Tibial nerve (tissue), 4 donors: ENCODE data around the gene ABI3BP.

Experiments
- CTCF ChIP-seq, 5 experiments: fragments of 200-600 bp in 3 of 5; fragments of 450-650 bp in 2 of 5; sonication (generic) in 3 of 5; IDR thresholded peaks; one replicate each; pipeline ENCODE4 v1.5.1; 2016 to 2019; ENCODE audit warnings: antibody characterized with exemption in 5 of 5, mild to moderate bottlenecking in 3 of 5, moderate library complexity in 2 of 5
- EP300 ChIP-seq, 2 donors: sonication (generic); formaldehyde crosslinking; IDR thresholded peaks; one replicate each; pipeline ENCODE4 v1.6.1; 2017; ENCODE audit warnings: antibody characterized with exemption in 2 of 2, mild to moderate bottlenecking in 1 of 2
- POLR2A ChIP-seq, 2 donors: fragments of 450-650 bp; IDR thresholded peaks; one replicate each; pipeline ENCODE4 v1.6.1; 2017; ENCODE audit warnings: antibody characterized with exemption in 2 of 2, mild to moderate bottlenecking in 2 of 2, moderate library complexity in 2 of 2

- TF ChIP-seq CTCF (IDR thresholded peaks at IDR 0.05) (no peak), EP300 (IDR thresholded peaks at IDR 0.05) (no peak), POLR2A (IDR thresholded peaks at IDR 0.05) (no peak)
These were observed 966 bp upstream of the ABI3BP start for GRCh38 chr3:100994187-100994586.
